ENCODE measurements around the gene WDR73.

The WDR73 gene

DNA sequence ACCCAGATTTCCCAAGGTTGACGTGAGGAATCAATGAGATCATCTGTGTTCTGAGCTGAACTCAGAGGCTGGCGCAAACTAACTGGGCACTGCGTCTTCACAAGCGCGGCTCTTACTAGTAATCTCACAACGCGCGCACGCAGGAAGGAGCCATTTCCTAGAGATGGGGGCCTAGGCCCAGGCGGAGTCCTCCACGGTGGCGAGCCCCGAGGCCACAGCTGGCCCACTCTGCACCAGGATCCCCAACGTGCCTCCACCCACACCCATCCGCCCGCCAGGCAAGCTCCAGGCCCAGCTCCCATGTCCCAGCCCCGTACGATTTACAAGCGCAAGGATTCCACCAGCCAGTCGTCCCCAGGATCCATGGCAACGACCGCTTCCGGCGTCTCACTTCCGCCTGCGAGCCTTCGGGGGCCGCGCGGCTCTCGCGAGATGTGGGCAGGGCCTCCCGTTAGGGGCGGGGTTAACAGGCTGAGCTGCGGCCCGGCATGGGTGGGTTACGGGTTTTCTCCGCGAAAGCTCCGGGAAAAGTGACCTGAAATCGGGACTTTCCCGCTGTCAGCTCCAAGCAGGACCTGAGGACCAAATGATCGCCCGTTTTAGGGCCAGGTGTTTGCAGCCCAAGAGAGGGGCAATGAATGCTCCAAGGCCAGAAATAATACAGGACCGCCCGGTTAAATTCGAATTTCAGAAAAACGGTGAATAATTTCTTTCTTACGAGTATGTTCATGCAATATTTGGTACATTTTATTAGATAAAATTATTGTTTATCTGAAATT lies at the start of gene WDR73:
WDR73 (minus strand) TSS at position 374 of the 779 bp plus-strand sequence; CDS start at position 365, 9 bp downstream.
- TF ChIP-seq, protein P1, sequence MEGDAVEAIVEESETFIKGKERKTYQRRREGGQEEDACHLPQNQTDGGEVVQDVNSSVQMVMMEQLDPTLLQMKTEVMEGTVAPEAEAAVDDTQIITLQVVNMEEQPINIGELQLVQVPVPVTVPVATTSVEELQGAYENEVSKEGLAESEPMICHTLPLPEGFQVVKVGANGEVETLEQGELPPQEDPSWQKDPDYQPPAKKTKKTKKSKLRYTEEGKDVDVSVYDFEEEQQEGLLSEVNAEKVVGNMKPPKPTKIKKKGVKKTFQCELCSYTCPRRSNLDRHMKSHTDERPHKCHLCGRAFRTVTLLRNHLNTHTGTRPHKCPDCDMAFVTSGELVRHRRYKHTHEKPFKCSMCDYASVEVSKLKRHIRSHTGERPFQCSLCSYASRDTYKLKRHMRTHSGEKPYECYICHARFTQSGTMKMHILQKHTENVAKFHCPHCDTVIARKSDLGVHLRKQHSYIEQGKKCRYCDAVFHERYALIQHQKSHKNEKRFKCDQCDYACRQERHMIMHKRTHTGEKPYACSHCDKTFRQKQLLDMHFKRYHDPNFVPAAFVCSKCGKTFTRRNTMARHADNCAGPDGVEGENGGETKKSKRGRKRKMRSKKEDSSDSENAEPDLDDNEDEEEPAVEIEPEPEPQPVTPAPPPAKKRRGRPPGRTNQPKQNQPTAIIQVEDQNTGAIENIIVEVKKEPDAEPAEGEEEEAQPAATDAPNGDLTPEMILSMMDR (IDR thresholded peaks at IDR 0.05; ENCODE audit: low read depth, low read length), result no peak
- peak; percentile 94 to 96 for DNase-seq (ENCODE audit: low read depth in 2 of 2)
- H3K4me3 ChIP-seq (replicated peaks in 1 of 2; ENCODE audit: low read depth in 2 of 2, low read length in 2 of 2), result peak within 1 kb of the TSS; percentile 94 to 96

DNA sequence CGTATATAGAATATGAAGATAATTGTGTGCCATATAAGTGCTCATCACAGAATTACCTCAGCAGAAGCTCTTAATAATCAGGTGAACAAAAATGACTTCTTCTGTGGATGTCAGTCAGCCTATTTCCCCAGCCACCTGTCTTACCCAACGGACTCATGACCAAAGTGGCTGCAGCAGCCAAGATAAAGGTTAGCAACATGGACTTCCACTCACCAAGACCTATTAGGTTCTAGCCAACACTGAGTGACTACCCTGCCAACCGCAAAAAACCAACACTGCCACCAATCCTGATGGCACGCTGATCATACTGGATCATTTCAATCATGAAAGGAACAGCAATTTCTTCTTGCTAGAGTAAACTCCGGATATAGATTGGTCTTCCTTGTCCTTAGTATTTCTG lies 49.7 kb upstream of the WDR73 start:
- H3K4me3 ChIP-seq (replicated peaks in 1 of 2; ENCODE audit: low read depth in 2 of 2, low read length in 2 of 2), result no peak overlapping the region
- TF ChIP-seq, protein P1 (IDR thresholded peaks at IDR 0.05; ENCODE audit: low read depth, low read length), result no peak
- no peak for DNase-seq (ENCODE audit: low read depth in 2 of 2)

DNA sequence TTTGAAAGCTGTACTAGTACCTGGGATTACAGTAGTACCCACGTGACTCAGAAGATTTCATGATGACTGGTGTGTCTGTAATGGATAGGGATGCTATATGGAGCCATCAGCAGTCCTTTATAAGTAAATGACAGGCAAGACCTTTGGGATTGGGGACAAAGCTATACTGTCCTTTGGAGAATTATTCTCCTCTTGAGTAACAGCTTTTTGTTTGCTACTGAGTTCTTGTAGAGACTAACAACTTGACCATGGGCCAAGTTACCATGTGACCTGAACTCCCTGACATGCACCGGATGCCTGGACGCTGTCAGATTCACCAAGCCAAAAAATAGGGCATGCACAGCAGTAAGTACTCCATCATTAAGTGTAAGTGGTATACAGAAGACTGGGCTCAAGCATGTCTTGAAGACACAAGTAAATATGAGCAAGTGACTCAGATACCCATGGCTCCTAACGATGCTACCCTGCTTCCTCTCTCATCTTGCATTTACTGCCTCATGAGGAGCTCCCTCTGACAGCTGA lies 48.9 kb upstream of the WDR73 start:
- TF ChIP-seq, protein P1 (IDR thresholded peaks at IDR 0.05; ENCODE audit: low read depth, low read length), result no peak
- peak; percentile 69 to 89 for DNase-seq (ENCODE audit: low read depth in 2 of 2)
- no peak overlapping the region for H3K4me3 ChIP-seq (replicated peaks in 1 of 2; ENCODE audit: low read depth in 2 of 2, low read length in 2 of 2)

DNA sequence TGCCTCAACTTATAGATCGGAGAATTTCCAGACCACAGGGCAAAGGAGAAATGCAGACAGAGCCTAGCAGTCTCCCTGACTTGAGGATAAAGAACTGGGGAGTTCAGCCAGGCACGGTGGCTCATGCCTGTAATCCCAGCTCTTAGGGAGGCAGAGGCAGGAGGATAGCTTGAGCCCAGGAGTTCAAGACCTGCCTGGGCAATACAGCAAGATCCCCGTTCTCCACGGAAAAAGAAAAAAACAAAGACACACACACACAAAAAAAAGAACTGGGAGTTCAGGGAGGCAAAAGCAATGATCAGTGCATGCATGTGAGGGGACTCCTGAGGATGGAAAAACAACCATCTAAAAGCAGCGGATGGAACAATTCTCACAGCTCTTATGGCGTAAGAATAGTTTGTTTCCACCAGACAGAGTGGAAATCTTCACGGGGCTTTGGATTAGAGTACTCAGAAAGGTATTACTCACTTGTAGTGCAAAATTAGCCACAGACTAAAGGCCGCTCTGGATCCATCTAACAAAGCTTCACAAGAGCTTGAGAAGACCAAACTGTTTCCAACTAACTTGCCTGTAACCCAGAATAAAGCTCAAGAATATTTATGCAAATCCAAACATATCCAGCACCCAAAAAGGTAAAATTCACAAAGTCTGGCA lies 45.6 kb upstream of the WDR73 start:
- DNase-seq (ENCODE audit: low read depth in 2 of 2), result no peak
- TF ChIP-seq, protein P1 (IDR thresholded peaks at IDR 0.05; ENCODE audit: low read depth, low read length), result no peak
- no peak overlapping the region for H3K4me3 ChIP-seq (replicated peaks in 1 of 2; ENCODE audit: low read depth in 2 of 2, low read length in 2 of 2)

DNA sequence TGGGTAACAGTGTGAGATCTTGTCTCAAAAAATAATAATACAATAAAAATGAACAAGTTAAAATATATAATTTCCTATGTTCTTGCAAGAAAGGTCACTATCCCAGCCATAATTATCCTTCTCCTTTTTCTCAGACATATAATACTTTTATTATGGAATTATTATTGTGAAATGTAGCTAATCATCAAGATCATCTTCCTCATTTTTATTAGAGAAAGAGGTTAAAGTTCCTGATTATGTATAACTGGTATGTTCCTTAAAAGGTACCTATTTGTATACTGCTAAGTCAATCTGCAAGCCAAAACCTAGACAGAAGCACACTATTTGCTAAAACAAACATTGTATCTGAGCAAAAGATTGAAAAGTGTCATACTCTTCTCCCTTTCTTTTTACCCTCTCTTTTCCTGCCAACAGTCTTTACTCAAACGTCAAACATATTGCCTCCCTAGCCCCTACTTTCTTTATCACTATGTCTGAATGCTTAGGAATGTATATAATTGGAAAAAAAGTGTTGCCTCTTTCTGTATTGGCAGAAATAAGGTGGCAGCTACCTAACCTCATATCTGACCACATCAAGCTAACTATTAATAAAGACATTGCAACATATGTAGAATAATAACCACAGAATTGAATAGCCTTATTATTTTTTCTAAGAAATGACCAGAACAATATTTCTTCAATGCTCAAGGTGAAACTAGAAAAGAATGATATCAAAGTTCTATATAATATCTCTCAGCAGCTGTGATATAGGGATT lies 43.3 kb upstream of the WDR73 start:
- no peak overlapping the region for H3K4me3 ChIP-seq (replicated peaks in 1 of 2; ENCODE audit: low read depth in 2 of 2, low read length in 2 of 2)
- TF ChIP-seq, protein P1 (IDR thresholded peaks at IDR 0.05; ENCODE audit: low read depth, low read length), result no peak
- no peak for DNase-seq (ENCODE audit: low read depth in 2 of 2)

DNA sequence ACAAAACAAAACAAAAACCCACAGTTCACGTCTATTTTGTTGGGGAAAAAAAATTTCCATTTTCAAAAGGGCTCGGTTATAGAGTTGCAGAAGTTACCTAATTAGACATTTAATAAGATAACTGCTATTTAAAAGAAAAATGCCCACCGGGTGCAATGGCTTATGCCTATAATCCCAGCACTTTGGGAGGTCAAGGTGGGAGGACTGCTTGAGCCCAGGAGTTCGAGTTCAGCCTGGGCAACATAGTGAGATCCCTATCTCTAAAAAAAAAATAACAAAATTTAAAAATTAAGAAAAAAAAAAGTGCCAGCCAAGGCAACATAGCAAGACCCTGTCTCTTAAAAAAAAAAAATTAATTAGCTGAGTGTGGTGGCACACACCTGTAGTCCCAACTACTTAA lies 42.7 kb upstream of the WDR73 start:
- no peak for DNase-seq (ENCODE audit: low read depth in 2 of 2)
- no peak overlapping the region for H3K4me3 ChIP-seq (replicated peaks in 1 of 2; ENCODE audit: low read depth in 2 of 2, low read length in 2 of 2)
- TF ChIP-seq, protein P1 (IDR thresholded peaks at IDR 0.05; ENCODE audit: low read depth, low read length), result no peak

Data from cardiac fibroblast (primary cell).